HepG2 (cell line): ENCODE data around the gene IGF2BP1. TPM values are rescaled to one million over a fixed set of nuclear protein-coding genes. Genes with fewer than 3 reads are reported as not detected.

Experiments used
- ATAD3A ChIP-seq: sonication (generic); formaldehyde crosslinking; IDR thresholded peaks from 2 replicates; pipeline ENCODE4 v1.4.0; 2020; ENCODE audit warnings: missing genetic modification reagents
- BHLHE40 ChIP-seq: IDR thresholded peaks from 2 replicates; pipeline ENCODE4 v1.6.1; 2011; ENCODE audit warnings: low read length, improper control_type of control experiment
- CREM ChIP-seq, 2 experiments: sonication (generic) in 1 of 2; formaldehyde crosslinking in 1 of 2; IDR thresholded peaks; 2 replicates each; pipeline versions ENCODE4 v1.4.0 to v1.6.1; 2016 to 2020; ENCODE audit warnings: antibody characterized with exemption in 1 of 2, mild to moderate bottlenecking in 1 of 2, missing genetic modification reagents in 1 of 2
- FOSL1 ChIP-seq: sonication (generic); formaldehyde crosslinking; IDR thresholded peaks from 2 replicates; pipeline ENCODE4 v1.9.0; 2021; ENCODE audit warnings: missing genetic modification reagents, borderline replicate concordance
- HNF4A ChIP-seq: sonication (generic); formaldehyde crosslinking; IDR thresholded peaks from 2 replicates; pipeline ENCODE4 v1.4.0; 2020; ENCODE audit warnings: missing genetic modification reagents
- LCORL ChIP-seq, 2 experiments: fragments of 450-650 bp in 1 of 2; sonication (generic) in 1 of 2; formaldehyde crosslinking in 1 of 2; IDR thresholded peaks; 2 replicates each; pipeline versions ENCODE4 v1.5.0 to v1.6.1; 2017 to 2020; ENCODE audit warnings: antibody characterized with exemption in 1 of 2, missing genetic modification reagents in 1 of 2
- NRL ChIP-seq: sonication (generic); formaldehyde crosslinking; IDR thresholded peaks from 2 replicates; pipeline ENCODE4 v1.5.0; 2020; ENCODE audit warnings: missing genetic modification reagents, mild to moderate bottlenecking, moderate library complexity, borderline replicate concordance
- SIN3B ChIP-seq: fragments of 150-350 bp; IDR thresholded peaks from 2 replicates; pipeline ENCODE4 v1.6.1; 2014; ENCODE audit warnings: low read length
- SRSF1 ChIP-seq: fragments of 200-400 bp; formaldehyde crosslinking; optimal IDR thresholded peaks from 2 replicates; pipeline ENCODE3; 2017; ENCODE audit warnings: mild to moderate bottlenecking, low read depth, low read length, moderate library complexity
- TGIF2 ChIP-seq: IDR thresholded peaks from 2 replicates; pipeline ENCODE4 v1.6.1; 2016; ENCODE audit warnings: control low read depth, missing compliant biosample characterization
- ZMYM4 ChIP-seq: sonication (generic); formaldehyde crosslinking; IDR thresholded peaks from 2 replicates; pipeline ENCODE4 v1.8.1; 2023; ENCODE audit warnings: mild to moderate bottlenecking, missing genetic modification reagents
- ZNF17 ChIP-seq: sonication (generic); formaldehyde crosslinking; IDR thresholded peaks from 2 replicates; pipeline ENCODE4 v1.5.0; 2020; ENCODE audit warnings: mild to moderate bottlenecking, missing genetic modification reagents
- ZNF547 ChIP-seq: sonication (generic); formaldehyde crosslinking; IDR thresholded peaks from 2 replicates; pipeline ENCODE4 v1.5.1; 2020; ENCODE audit warnings: mild to moderate bottlenecking, missing genetic modification reagents
- ZNF549 ChIP-seq: sonication (generic); formaldehyde crosslinking; IDR thresholded peaks from 2 replicates; pipeline ENCODE4 v1.5.0; 2020; ENCODE audit warnings: missing genetic modification reagents
- polyA plus RNA-seq, 8 experiments: library from polyadenylated mRNA; depleted of rRNA in 3 of 8; stranded (reverse) in 7 of 8; unstranded in 1 of 8; fragments of >200 nt; fragmentation: Illumina TruSeq in 4 of 8; extraction: Trizol in 4 of 8; gene quantifications; 2 replicates each; pipeline versions ENCODE4 v1.2.1 to v1.2.3, GENCODE V29; 2011 to 2016; ENCODE audit warnings: low read depth in 4 of 8, missing spikeins in 1 of 8, mixed read lengths in 1 of 8; ENCODE audit not compliant: insufficient read depth in 1 of 8
- total RNA-seq, 5 experiments: library from RNA; depleted of rRNA; stranded (reverse); fragments of >200 nt; fragmentation: Illumina TruSeq; extraction: Trizol; gene quantifications; 2 replicates each; pipeline ENCODE4 v1.2.3, GENCODE V29; 2016; ENCODE audit warnings: low read depth in 1 of 5
- TF ChIP-seq, protein P1 (sequence below), 2 experiments: sonication (generic) in 1 of 2; formaldehyde crosslinking in 1 of 2; IDR thresholded peaks; 2 replicates each; pipeline versions ENCODE4 v1.6.1 to v1.9.0; 2014 to 2022; ENCODE audit warnings: antibody characterized with exemption in 1 of 2, borderline replicate concordance in 1 of 2, inconsistent platforms in 1 of 2, low read depth in 1 of 2, missing genetic modification reagents in 1 of 2
- TF ChIP-seq, protein P2 (sequence below): IDR thresholded peaks from 2 replicates; pipeline ENCODE4 v1.6.1; 2012; ENCODE audit warnings: inconsistent platforms
- TF ChIP-seq, protein P3 (sequence below): sonication (generic); formaldehyde crosslinking; IDR thresholded peaks from 2 replicates; pipeline ENCODE4 v1.4.0; 2020; ENCODE audit warnings: missing genetic modification reagents
- TF ChIP-seq, protein P4 (sequence below): sonication (generic); formaldehyde crosslinking; IDR thresholded peaks from 2 replicates; pipeline ENCODE4 v1.8.1; 2023; ENCODE audit warnings: missing genetic modification reagents, inconsistent platforms, borderline replicate concordance

The IGF2BP1 gene
- total and polyA plus RNA-seq, 2 of the 13 experiments (the other 11 are each of a cell fraction or from before 2014, with no cell fraction given), result 29.7 to 75.1 TPM

DNA sequence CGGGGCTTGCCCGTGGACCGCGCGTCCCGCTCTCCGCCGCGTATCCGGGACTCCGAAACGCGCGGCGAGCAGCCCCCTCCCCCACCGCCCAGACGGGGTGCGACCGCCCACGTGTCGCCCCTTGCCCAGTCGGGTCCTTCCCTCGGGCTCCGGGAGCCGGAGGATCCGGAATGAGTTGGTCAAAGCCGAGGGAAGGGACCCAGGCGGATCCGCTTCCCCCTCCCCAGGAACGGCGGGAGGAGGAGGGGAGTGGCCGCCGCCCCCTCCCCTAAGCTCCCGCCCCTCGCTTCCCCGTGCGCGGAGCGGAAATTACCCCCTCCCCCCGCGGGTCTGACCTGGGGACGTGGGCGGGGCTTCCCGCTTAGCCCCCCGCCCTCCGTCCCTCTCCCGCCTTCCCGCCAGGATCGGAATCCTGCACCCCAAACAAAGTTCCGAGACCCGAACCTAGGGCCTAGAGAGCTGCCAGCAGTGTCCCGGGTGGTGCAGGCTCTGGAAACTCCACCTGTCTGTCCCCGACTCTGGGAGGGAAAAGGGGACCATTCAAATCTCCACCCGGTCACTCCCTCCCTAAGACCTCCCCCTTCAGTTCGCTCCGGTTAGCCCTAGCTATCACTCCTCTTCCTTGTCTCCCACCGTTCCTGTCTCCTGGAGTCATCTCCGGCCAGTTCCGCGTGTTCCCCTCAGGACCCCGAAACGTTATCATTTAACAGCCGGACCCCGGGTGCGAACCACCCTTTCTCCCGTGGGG lies 1.0 kb upstream of the IGF2BP1 start (continued):
- TF ChIP-seq, protein P1, sequence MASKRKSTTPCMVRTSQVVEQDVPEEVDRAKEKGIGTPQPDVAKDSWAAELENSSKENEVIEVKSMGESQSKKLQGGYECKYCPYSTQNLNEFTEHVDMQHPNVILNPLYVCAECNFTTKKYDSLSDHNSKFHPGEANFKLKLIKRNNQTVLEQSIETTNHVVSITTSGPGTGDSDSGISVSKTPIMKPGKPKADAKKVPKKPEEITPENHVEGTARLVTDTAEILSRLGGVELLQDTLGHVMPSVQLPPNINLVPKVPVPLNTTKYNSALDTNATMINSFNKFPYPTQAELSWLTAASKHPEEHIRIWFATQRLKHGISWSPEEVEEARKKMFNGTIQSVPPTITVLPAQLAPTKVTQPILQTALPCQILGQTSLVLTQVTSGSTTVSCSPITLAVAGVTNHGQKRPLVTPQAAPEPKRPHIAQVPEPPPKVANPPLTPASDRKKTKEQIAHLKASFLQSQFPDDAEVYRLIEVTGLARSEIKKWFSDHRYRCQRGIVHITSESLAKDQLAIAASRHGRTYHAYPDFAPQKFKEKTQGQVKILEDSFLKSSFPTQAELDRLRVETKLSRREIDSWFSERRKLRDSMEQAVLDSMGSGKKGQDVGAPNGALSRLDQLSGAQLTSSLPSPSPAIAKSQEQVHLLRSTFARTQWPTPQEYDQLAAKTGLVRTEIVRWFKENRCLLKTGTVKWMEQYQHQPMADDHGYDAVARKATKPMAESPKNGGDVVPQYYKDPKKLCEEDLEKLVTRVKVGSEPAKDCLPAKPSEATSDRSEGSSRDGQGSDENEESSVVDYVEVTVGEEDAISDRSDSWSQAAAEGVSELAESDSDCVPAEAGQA (IDR thresholded peaks at IDR 0.05; ENCODE audit: low read depth), result no peak
- TF ChIP-seq, protein P1 (CRISPR knock-in tag; IDR thresholded peaks at IDR 0.05; ENCODE audit: borderline replicate concordance), result 0 out of 2 replicates have a peak, but pooled peaks have one; percentile 62
- TF ChIP-seq, protein P2, sequence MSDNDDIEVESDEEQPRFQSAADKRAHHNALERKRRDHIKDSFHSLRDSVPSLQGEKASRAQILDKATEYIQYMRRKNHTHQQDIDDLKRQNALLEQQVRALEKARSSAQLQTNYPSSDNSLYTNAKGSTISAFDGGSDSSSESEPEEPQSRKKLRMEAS, result peak; percentile 89
- TF ChIP-seq ZNF17 (CRISPR knock-in tag), result no peak
- TF ChIP-seq, protein P3, sequence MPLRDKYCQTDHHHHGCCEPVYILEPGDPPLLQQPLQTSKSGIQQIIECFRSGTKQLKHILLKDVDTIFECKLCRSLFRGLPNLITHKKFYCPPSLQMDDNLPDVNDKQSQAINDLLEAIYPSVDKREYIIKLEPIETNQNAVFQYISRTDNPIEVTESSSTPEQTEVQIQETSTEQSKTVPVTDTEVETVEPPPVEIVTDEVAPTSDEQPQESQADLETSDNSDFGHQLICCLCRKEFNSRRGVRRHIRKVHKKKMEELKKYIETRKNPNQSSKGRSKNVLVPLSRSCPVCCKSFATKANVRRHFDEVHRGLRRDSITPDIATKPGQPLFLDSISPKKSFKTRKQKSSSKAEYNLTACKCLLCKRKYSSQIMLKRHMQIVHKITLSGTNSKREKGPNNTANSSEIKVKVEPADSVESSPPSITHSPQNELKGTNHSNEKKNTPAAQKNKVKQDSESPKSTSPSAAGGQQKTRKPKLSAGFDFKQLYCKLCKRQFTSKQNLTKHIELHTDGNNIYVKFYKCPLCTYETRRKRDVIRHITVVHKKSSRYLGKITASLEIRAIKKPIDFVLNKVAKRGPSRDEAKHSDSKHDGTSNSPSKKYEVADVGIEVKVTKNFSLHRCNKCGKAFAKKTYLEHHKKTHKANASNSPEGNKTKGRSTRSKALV, result peak; percentile 82
- TF ChIP-seq ATAD3A (CRISPR knock-in tag), result no peak
- no peak for TF ChIP-seq ZNF547 (CRISPR knock-in tag)
- peak; percentile 54 for TF ChIP-seq BHLHE40
- peak; percentile 39 for TF ChIP-seq HNF4A (CRISPR knock-in tag)
- TF ChIP-seq SIN3B, result no peak
- TF ChIP-seq TGIF2 (CRISPR knock-in tag), result no peak
- TF ChIP-seq SRSF1, result no peak
- peak; percentile 90 for TF ChIP-seq ZMYM4 (CRISPR knock-in tag)
- peak; percentile 46; the same call in 1 of the 2 replicates for TF ChIP-seq CREM (IDR thresholded peaks at IDR 0.05)
- no peak for TF ChIP-seq CREM (CRISPR knock-in tag; IDR thresholded peaks at IDR 0.05)
- 0 out of 2 replicates have a peak, but pooled peaks have one; percentile 52 for TF ChIP-seq ZNF549 (CRISPR knock-in tag)
- TF ChIP-seq, protein P4, sequence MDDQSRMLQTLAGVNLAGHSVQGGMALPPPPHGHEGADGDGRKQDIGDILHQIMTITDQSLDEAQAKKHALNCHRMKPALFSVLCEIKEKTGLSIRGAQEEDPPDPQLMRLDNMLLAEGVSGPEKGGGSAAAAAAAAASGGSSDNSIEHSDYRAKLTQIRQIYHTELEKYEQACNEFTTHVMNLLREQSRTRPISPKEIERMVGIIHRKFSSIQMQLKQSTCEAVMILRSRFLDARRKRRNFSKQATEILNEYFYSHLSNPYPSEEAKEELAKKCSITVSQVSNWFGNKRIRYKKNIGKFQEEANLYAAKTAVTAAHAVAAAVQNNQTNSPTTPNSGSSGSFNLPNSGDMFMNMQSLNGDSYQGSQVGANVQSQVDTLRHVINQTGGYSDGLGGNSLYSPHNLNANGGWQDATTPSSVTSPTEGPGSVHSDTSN, result peak; percentile 71; the same call in 1 of the 2 replicates
- TF ChIP-seq LCORL (IDR thresholded peaks at IDR 0.05), result no peak
- TF ChIP-seq LCORL (CRISPR knock-in tag; IDR thresholded peaks at IDR 0.05), result peak; percentile 92
- TF ChIP-seq FOSL1 (CRISPR knock-in tag), result no peak
- TF ChIP-seq NRL (CRISPR knock-in tag), result 0 out of 2 replicates have a peak, but pooled peaks have one; percentile 86
